Spleen (tissue), 11 donors: ENCODE results near the gene SMIM29. TPM values are rescaled to one million over a fixed set of nuclear protein-coding genes. Genes with fewer than 3 reads are reported as not detected.
A peak's percentile ranks its signal among the peaks of the same experiment; 100 is the strongest.

ENCODE experiments used
- DNase-seq: peaks from one replicate; pipeline ENCODE4 v3.0.0-alpha.2; 2020
- H3K27ac ChIP-seq, 8 donors: fragments of 200-600 bp; sonication (generic) in 7 of 8; 1 replicate in 4 of 8; 2 replicates in 4 of 8; pipeline versions ENCODE4 v1.5.0 to v1.8.0; 2016 to 2021; ENCODE audit warnings: inconsistent platforms in 4 of 8, mild to moderate bottlenecking in 4 of 8, moderate library complexity in 1 of 8
- H3K27me3 ChIP-seq, 7 donors: fragments of 200-600 bp; sonication (generic) in 6 of 7; replicated peaks in 1 of 7; 1 replicate in 4 of 7; 2 replicates in 3 of 7; pipeline versions ENCODE4 v1.5.0 to v1.8.0; 2016 to 2021; ENCODE audit warnings: inconsistent platforms in 3 of 7, mild to moderate bottlenecking in 1 of 7
- H3K36me3 ChIP-seq, 6 donors: fragments of 200-600 bp; sonication (generic) in 5 of 6; 1 replicate in 4 of 6; 2 replicates in 2 of 6; pipeline versions ENCODE4 v1.5.0 to v1.8.0; 2016 to 2021; ENCODE audit warnings: inconsistent platforms in 2 of 6
- H3K4me1 ChIP-seq, 6 donors: fragments of 200-600 bp; sonication (generic) in 5 of 6; 1 replicate in 3 of 6; 2 replicates in 3 of 6; pipeline versions ENCODE4 v1.5.0 to v1.8.0; 2016 to 2021; ENCODE audit warnings: inconsistent platforms in 3 of 6
- H3K4me3 ChIP-seq, 8 donors: fragments of 200-600 bp; sonication (generic) in 7 of 8; 1 replicate in 4 of 8; 2 replicates in 4 of 8; pipeline versions ENCODE4 v1.5.0 to v1.8.0; 2016 to 2021; ENCODE audit warnings: inconsistent platforms in 4 of 8, mild to moderate bottlenecking in 4 of 8, moderate library complexity in 2 of 8
- H3K9me3 ChIP-seq, 8 donors: fragments of 200-600 bp; sonication (generic) in 7 of 8; 1 replicate in 4 of 8; 2 replicates in 4 of 8; pipeline versions ENCODE4 v1.5.0 to v1.8.0; 2016 to 2021; ENCODE audit warnings: inconsistent platforms in 4 of 8
- CTCF ChIP-seq, 11 experiments: fragments of 200-600 bp in 7 of 11; fragments of 450-650 bp in 4 of 11; sonication (generic) in 4 of 11; IDR thresholded peaks in 8 of 11; conservative IDR thresholded peaks in 3 of 11; 1 replicate in 7 of 11; 2 replicates in 4 of 11; pipeline versions ENCODE4 v1.4.0 to v1.8.0; 2016 to 2021; ENCODE audit warnings: antibody characterized with exemption in 11 of 11, inconsistent platforms in 4 of 11, mild to moderate bottlenecking in 1 of 11
- POLR2A ChIP-seq, 3 donors: fragments of 450-650 bp; IDR thresholded peaks; one replicate each; pipeline ENCODE4 v1.5.1; 2017; ENCODE audit warnings: antibody characterized with exemption in 3 of 3, mild to moderate bottlenecking in 1 of 3
- POLR2AphosphoS5 ChIP-seq, 3 donors: sonication (generic); formaldehyde crosslinking; IDR thresholded peaks; one replicate each; pipeline ENCODE4 v1.5.1; 2017; ENCODE audit warnings: antibody characterized with exemption in 3 of 3
- WGBS, 5 donors: extraction: QIAGEN DNeasy Blood & Tissue Kit in 3 of 5; methylation state at CpG; one replicate each; pipeline versions ENCODE4 v1.1.5 to v1.1.7; 2013 to 2018; 5-methylcytosine and 5-hydroxymethylcytosine counted together
- intact Hi-C: fragments of 100-400 bp; cut with DNase I; formaldehyde crosslinking; loops from one replicate; pipeline ENCODE4 v1.15.0; 2023; ENCODE audit warnings: low total_unique reads
- polyA plus RNA-seq, 3 donors: library from polyadenylated mRNA; stranded (reverse); fragments of 200-250 nt; gene quantifications; one replicate each; pipeline ENCODE4 v1.2.1, GENCODE V29; 2013
- total RNA-seq, 7 donors: library from RNA; depleted of rRNA in 3 of 7; stranded (reverse); fragments of >200 nt in 3 of 7; fragmentation: NEBNext Ultra II Directional in 4 of 7; extraction: Animal tissue kit (Norgen Biotek cat#: 25700) in 4 of 7; gene quantifications; one replicate each; pipeline versions ENCODE4 v1.1.0 to v1.2.1, GENCODE V29; 2016 to 2021
- donor health status: healthy with polysubstance abuse.
- donor health status: DM: no; HTN: no; CAD: no; lungs with moderate emphysema.
- donor health status: DM: no; HTN: no; CAD: no.
- donor health status: Bipolar disorder and iron deficiency.
- donor health status: healthy.
- donor health status: DM: no; HTN: no; CAD: no.
- donor health status: DM: yes; HTN: yes; CAD: no.

SMIM29 gene
- total and polyA plus RNA-seq, 10 donors = 24.7 to 73.7 (median 36.4) TPM

GRCh38 chr6:34207695-34208443 lies 40.9 kb downstream of the SMIM29 start:
- Histone ChIP-seq H3K27ac (no peak overlapping the region), H3K36me3 (no peaks in the 10 kb centered on the region), H3K27me3 (no peaks in the 10 kb centered on the region), H3K4me3 (no peak overlapping the region), H3K9me3 (no peaks in the 10 kb centered on the region), H3K4me1 (no peaks in the 10 kb centered on the region)
- WGBS, 5 donors = 69 to 82% (median 71%) methylated on average over 4 of the region's 4 CpGs
- intact Hi-C loops = no loop called here
- TF ChIP-seq POLR2AphosphoS5 (IDR thresholded peaks at IDR 0.05) (no peak), POLR2A (IDR thresholded peaks at IDR 0.05) (no peak), CTCF (IDR thresholded peaks at IDR 0.05 in 8 of 11, conservative IDR thresholded peaks at IDR 0.05 in 3 of 11) (no peak)
- no peak for DNase-seq

GRCh38 chr6:34206726-34207125 lies 42.1 kb downstream of the SMIM29 start:
- no peaks in the 10 kb centered on the region for H3K9me3 ChIP-seq
- no peaks in the 10 kb centered on the region for H3K27me3 ChIP-seq
- H3K36me3 ChIP-seq = no peaks in the 10 kb centered on the region
- H3K4me3 ChIP-seq = no peak overlapping the region
- no peaks in the 10 kb centered on the region for H3K4me1 ChIP-seq
- WGBS, 5 donors = 70 to 87% (median 84%) methylated on average over 7 of the region's 7 CpGs
- intact Hi-C loops = no loop called here
- no peak for DNase-seq
- TF ChIP-seq CTCF (IDR thresholded peaks at IDR 0.05 in 8 of 11, conservative IDR thresholded peaks at IDR 0.05 in 3 of 11) (no peak), POLR2A (IDR thresholded peaks at IDR 0.05) (no peak), POLR2AphosphoS5 (IDR thresholded peaks at IDR 0.05) (no peak)
- H3K27ac ChIP-seq = no peak overlapping the region

- no peak overlapping the region for H3K4me3 ChIP-seq
- no peak for DNase-seq
- H3K27me3 ChIP-seq = no peaks in the 10 kb centered on the region
- H3K4me1 ChIP-seq = no peaks in the 10 kb centered on the region
- H3K9me3 ChIP-seq = no peaks in the 10 kb centered on the region
- no peaks in the 10 kb centered on the region for H3K36me3 ChIP-seq
- 75 to 90% (median 79%) methylated on average over 2 of the region's 2 CpGs for WGBS, 5 donors
- intact Hi-C loops = no loop called here
- TF ChIP-seq CTCF (IDR thresholded peaks at IDR 0.05 in 8 of 11, conservative IDR thresholded peaks at IDR 0.05 in 3 of 11) = no peak
- TF ChIP-seq POLR2AphosphoS5 (IDR thresholded peaks at IDR 0.05) = no peak
- TF ChIP-seq POLR2A (IDR thresholded peaks at IDR 0.05) = no peak
- no peak overlapping the region for H3K27ac ChIP-seq
These were observed 42.9 kb downstream of the SMIM29 start for GRCh38 chr6:34205916-34206315.

GRCh38 chr6:34205466-34205865 lies 43.3 kb downstream of the SMIM29 start:
- H3K27ac ChIP-seq = no peak overlapping the region
- H3K4me1 ChIP-seq = no peaks in the 10 kb centered on the region
- no peak overlapping the region for H3K4me3 ChIP-seq
- H3K27me3 ChIP-seq = no peaks in the 10 kb centered on the region
- H3K9me3 ChIP-seq = no peaks in the 10 kb centered on the region
- H3K36me3 ChIP-seq = no peaks in the 10 kb centered on the region
- intact Hi-C loops = no loop called here
- TF ChIP-seq CTCF (IDR thresholded peaks at IDR 0.05 in 8 of 11, conservative IDR thresholded peaks at IDR 0.05 in 3 of 11) (no peak), POLR2A (IDR thresholded peaks at IDR 0.05) (no peak), POLR2AphosphoS5 (IDR thresholded peaks at IDR 0.05) (no peak)
- DNase-seq = peak; percentile 22
- WGBS, 5 donors = 89 to 100% (median 94%) methylated on average over 3 of the region's 3 CpGs
